ENCODE results near the gene OSBPL9.
"Not testable (repeated sequence)": the region's sequence is repeated elsewhere in the genome, so short reads cannot be mapped to it uniquely, and the experiment has no call there.

Gene OSBPL9

GRCh38 chr1:51691920-51692319, 75.0 kb downstream of the OSBPL9 start:
- DNase-seq (ENCODE audit: extremely low read depth, low read depth): no peak
- TF ChIP-seq CTCF (IDR thresholded peaks at IDR 0.05; ENCODE audit: low read depth, low read length): no peak

- DNase-seq (ENCODE audit: extremely low read depth, low read depth): no peak
- no peak for TF ChIP-seq CTCF (IDR thresholded peaks at IDR 0.05; ENCODE audit: low read depth, low read length)
These were observed 76.7 kb downstream of the OSBPL9 start for GRCh38 chr1:51693419-51694155.

GRCh38 chr1:51697166-51697565, 80.3 kb downstream of the OSBPL9 start:
- no peak for DNase-seq (ENCODE audit: extremely low read depth, low read depth)

GRCh38 chr1:51699391-51699790, 82.5 kb downstream of the OSBPL9 start:
- no peak for TF ChIP-seq CTCF (IDR thresholded peaks at IDR 0.05; ENCODE audit: low read depth, low read length)

More at GRCh38 chr1:51697166-51697565, 80.3 kb downstream of the OSBPL9 start:
- TF ChIP-seq CTCF (IDR thresholded peaks at IDR 0.05; ENCODE audit: low read depth, low read length): no peak

GRCh38 chr1:51701782-51702181, 84.9 kb downstream of the OSBPL9 start:
- DNase-seq (ENCODE audit: extremely low read depth, low read depth): not testable (repeated sequence)

More at GRCh38 chr1:51699391-51699790, 82.5 kb downstream of the OSBPL9 start:
- no peak for DNase-seq (ENCODE audit: extremely low read depth, low read depth)

GRCh38 chr1:51702220-51702619, 85.3 kb downstream of the OSBPL9 start:
- not testable (repeated sequence) for DNase-seq (ENCODE audit: extremely low read depth, low read depth)

GRCh38 chr1:51705035-51705434, 88.1 kb downstream of the OSBPL9 start:
- no peak for DNase-seq (ENCODE audit: extremely low read depth, low read depth)
- TF ChIP-seq CTCF (IDR thresholded peaks at IDR 0.05; ENCODE audit: low read depth, low read length): no peak

GRCh38 chr1:51708911-51709760, 92.2 kb downstream of the OSBPL9 start:
- no peak for DNase-seq (ENCODE audit: extremely low read depth, low read depth)
- TF ChIP-seq CTCF (IDR thresholded peaks at IDR 0.05; ENCODE audit: low read depth, low read length): no peak
